ENCODE data around the gene ZNF688. TPM values are rescaled to one million over a fixed set of nuclear protein-coding genes. Genes with fewer than 3 reads are reported as not detected.

The ZNF688 gene
- total RNA-seq, 1 donor from 2014 or later = 5.4 TPM

GRCh38 chr16:30532285-30533145, 39.0 kb downstream of the ZNF688 start:
- Histone ChIP-seq H3K4me2 (ENCODE audit: low read length) (no peak overlapping the region), H3K9ac (ENCODE audit: low read length) (no peak overlapping the region), H4K20me1 (ENCODE audit: insufficient read depth, low read length) (no peaks in the 10 kb centered on the region), H3K9me3 (ENCODE audit: insufficient read depth, low read depth, low read length) (no peaks in the 10 kb centered on the region), H3K4me3 (ENCODE audit: insufficient read depth, low read depth, low read length) (no peak overlapping the region), H3K36me3 (ENCODE audit: insufficient read depth, low read length) (no peaks in the 10 kb centered on the region), H3K4me1 (ENCODE audit: insufficient read depth, low read length) (peaks cover 25% of the 10 kb centered on the region), H3K79me2 (ENCODE audit: insufficient read depth, low read length) (peaks cover 22% of the 10 kb centered on the region), H2AFZ (ENCODE audit: low read depth, low read length) (no peak overlapping the region), H3K27me3 (ENCODE audit: insufficient read depth, low read length) (no peaks in the 10 kb centered on the region), H3K27ac (ENCODE audit: low read depth, low read length) (no peak overlapping the region)
- Mint-ChIP-seq H3K36me3 (ENCODE audit: low read depth, unreplicated experiment) (peaks cover 6% of the 10 kb centered on the region), H3K27me3 (ENCODE audit: low read depth, unreplicated experiment) (no peaks in the 10 kb centered on the region), H3K27ac (ENCODE audit: unreplicated experiment) (no peak overlapping the region), H3K4me3 (ENCODE audit: unreplicated experiment) (no peak overlapping the region), H3K9me3 (ENCODE audit: unreplicated experiment) (no peaks in the 10 kb centered on the region), H3K4me1 (ENCODE audit: low read depth, unreplicated experiment) (peaks cover 9% of the 10 kb centered on the region)
- no peak for TF ChIP-seq CTCF (IDR thresholded peaks at IDR 0.05; ENCODE audit: insufficient read depth, low read depth, low read length)
- TF ChIP-seq EZH2 (IDR thresholded peaks at IDR 0.05; ENCODE audit: insufficient read depth, low read length) = no peak
- DNase-seq (ENCODE audit: low read depth) = no peak
- no peak for FAIRE-seq

- DNase-seq (ENCODE audit: low read depth) = no peak
- Mint-ChIP-seq H3K36me3 (ENCODE audit: low read depth, unreplicated experiment) (no peaks in the 10 kb centered on the region), H3K4me3 (ENCODE audit: unreplicated experiment) (no peak overlapping the region), H3K4me1 (ENCODE audit: low read depth, unreplicated experiment) (peaks cover 4% of the 10 kb centered on the region), H3K9me3 (ENCODE audit: unreplicated experiment) (no peaks in the 10 kb centered on the region), H3K27me3 (ENCODE audit: low read depth, unreplicated experiment) (no peaks in the 10 kb centered on the region), H3K27ac (ENCODE audit: unreplicated experiment) (no peak overlapping the region)
- TF ChIP-seq CTCF (IDR thresholded peaks at IDR 0.05; ENCODE audit: insufficient read depth, low read depth, low read length) = no peak
- no peak for TF ChIP-seq EZH2 (IDR thresholded peaks at IDR 0.05; ENCODE audit: insufficient read depth, low read length)
- no peaks in the 10 kb centered on the region for H3K9me3 ChIP-seq (ENCODE audit: insufficient read depth, low read depth, low read length)
- no peak overlapping the region for H3K27ac ChIP-seq (ENCODE audit: low read depth, low read length)
- no peak overlapping the region for H3K4me3 ChIP-seq (ENCODE audit: insufficient read depth, low read depth, low read length)
- no peak overlapping the region for H3K9ac ChIP-seq (ENCODE audit: low read length)
- peaks cover 22% of the 10 kb centered on the region for H3K79me2 ChIP-seq (ENCODE audit: insufficient read depth, low read length)
- peaks cover 21% of the 10 kb centered on the region for H3K4me1 ChIP-seq (ENCODE audit: insufficient read depth, low read length)
- no peaks in the 10 kb centered on the region for H3K36me3 ChIP-seq (ENCODE audit: insufficient read depth, low read length)
- H2AFZ ChIP-seq (ENCODE audit: low read depth, low read length) = no peak overlapping the region
- H3K4me2 ChIP-seq (ENCODE audit: low read length) = no peak overlapping the region
- no peak for FAIRE-seq
- H3K27me3 ChIP-seq (ENCODE audit: insufficient read depth, low read length) = no peaks in the 10 kb centered on the region
- no peaks in the 10 kb centered on the region for H4K20me1 ChIP-seq (ENCODE audit: insufficient read depth, low read length)
Observed at GRCh38 chr16:30530163-30531037, 41.1 kb downstream of the ZNF688 start.

Data from astrocyte (in vitro differentiated cells and primary cell).